Type B pancreatic cell (in vitro differentiated cells): ENCODE data around the gene VWA2. TPM values are rescaled to one million over a fixed set of nuclear protein-coding genes. Genes with fewer than 3 reads are reported as not detected.

ENCODE experiments used
- DNase-seq: peaks from one replicate; pipeline ENCODE4 v3.0.0; 2021; ENCODE audit warnings: mixed read lengths; ENCODE audit not compliant: unreplicated experiment; ENCODE audit errors: extremely low spot score
- H3K27ac Mint-ChIP-seq: 2 replicates; pipeline ENCODE4 v1.8.0; 2021; ENCODE audit warnings: mild to moderate bottlenecking, mixed read lengths
- H3K27me3 Mint-ChIP-seq: 2 replicates; pipeline ENCODE4 v1.8.0; 2021; ENCODE audit warnings: mixed read lengths
- H3K36me3 Mint-ChIP-seq: 2 replicates; pipeline ENCODE4 v1.8.0; 2021; ENCODE audit warnings: mixed read lengths
- H3K4me1 Mint-ChIP-seq: one replicate; pipeline ENCODE4 v1.8.0; 2021; ENCODE audit warnings: mixed read lengths; ENCODE audit not compliant: unreplicated experiment
- H3K4me3 Mint-ChIP-seq: 2 replicates; pipeline ENCODE4 v1.8.0; 2021; ENCODE audit warnings: mild to moderate bottlenecking, mixed read lengths
- H3K9me3 Mint-ChIP-seq: 2 replicates; pipeline ENCODE4 v1.8.0; 2021; ENCODE audit warnings: mixed read lengths
- total RNA-seq: library from RNA; stranded (reverse); gene quantifications from 2 replicates; pipeline ENCODE4 v1.2.1, GENCODE V29; 2021; ENCODE audit warnings: low replicate concordance
- TF ChIP-seq, protein P1 (sequence below): fragments of 200-600 bp; sonication (generic); conservative IDR thresholded peaks from 2 replicates; pipeline ENCODE4 v1.5.0; 2021; ENCODE audit warnings: antibody characterized with exemption, mild to moderate bottlenecking

The VWA2 gene
- total RNA-seq, 1 donor from 2014 or later, result 2.9 TPM

- peak overlapping the region; percentile 41 for H3K4me3 Mint-ChIP-seq
- no peaks in the 10 kb centered on the region for H3K36me3 Mint-ChIP-seq
- peaks cover 64% of the 10 kb centered on the region for H3K27me3 Mint-ChIP-seq
- H3K27ac Mint-ChIP-seq, result no peak overlapping the region
- no peaks in the 10 kb centered on the region for H3K9me3 Mint-ChIP-seq
- peaks cover 18% of the 10 kb centered on the region for H3K4me1 Mint-ChIP-seq
- no peak for DNase-seq
- TF ChIP-seq, protein P1, sequence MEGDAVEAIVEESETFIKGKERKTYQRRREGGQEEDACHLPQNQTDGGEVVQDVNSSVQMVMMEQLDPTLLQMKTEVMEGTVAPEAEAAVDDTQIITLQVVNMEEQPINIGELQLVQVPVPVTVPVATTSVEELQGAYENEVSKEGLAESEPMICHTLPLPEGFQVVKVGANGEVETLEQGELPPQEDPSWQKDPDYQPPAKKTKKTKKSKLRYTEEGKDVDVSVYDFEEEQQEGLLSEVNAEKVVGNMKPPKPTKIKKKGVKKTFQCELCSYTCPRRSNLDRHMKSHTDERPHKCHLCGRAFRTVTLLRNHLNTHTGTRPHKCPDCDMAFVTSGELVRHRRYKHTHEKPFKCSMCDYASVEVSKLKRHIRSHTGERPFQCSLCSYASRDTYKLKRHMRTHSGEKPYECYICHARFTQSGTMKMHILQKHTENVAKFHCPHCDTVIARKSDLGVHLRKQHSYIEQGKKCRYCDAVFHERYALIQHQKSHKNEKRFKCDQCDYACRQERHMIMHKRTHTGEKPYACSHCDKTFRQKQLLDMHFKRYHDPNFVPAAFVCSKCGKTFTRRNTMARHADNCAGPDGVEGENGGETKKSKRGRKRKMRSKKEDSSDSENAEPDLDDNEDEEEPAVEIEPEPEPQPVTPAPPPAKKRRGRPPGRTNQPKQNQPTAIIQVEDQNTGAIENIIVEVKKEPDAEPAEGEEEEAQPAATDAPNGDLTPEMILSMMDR, result no peak
Measured at GRCh38 chr10:114239994-114240345, 916 bp downstream of the VWA2 start.

- Mint-ChIP-seq H3K4me3 (peak overlapping the region; percentile 1), H3K27me3 (peaks cover 57% of the 10 kb centered on the region), H3K4me1 (peaks cover 32% of the 10 kb centered on the region), H3K9me3 (no peaks in the 10 kb centered on the region), H3K27ac (no peak overlapping the region), H3K36me3 (no peaks in the 10 kb centered on the region)
- TF ChIP-seq, protein P1, result no peak
- DNase-seq, result no peak
Measured at GRCh38 chr10:114242235-114242634, 3.2 kb downstream of the VWA2 start.

GRCh38 chr10:114243661-114244060, 4.6 kb downstream of the VWA2 start:
- Mint-ChIP-seq H3K4me3 (no peak overlapping the region), H3K36me3 (no peaks in the 10 kb centered on the region), H3K27ac (no peak overlapping the region), H3K4me1 (peaks cover 27% of the 10 kb centered on the region), H3K9me3 (no peaks in the 10 kb centered on the region), H3K27me3 (peaks cover 45% of the 10 kb centered on the region)
- TF ChIP-seq, protein P1, result no peak
- no peak for DNase-seq

GRCh38 chr10:114244126-114244525, 5.1 kb downstream of the VWA2 start:
- Mint-ChIP-seq H3K4me3 (no peak overlapping the region), H3K9me3 (no peaks in the 10 kb centered on the region), H3K27me3 (peaks cover 40% of the 10 kb centered on the region), H3K36me3 (no peaks in the 10 kb centered on the region), H3K27ac (no peak overlapping the region), H3K4me1 (peaks cover 27% of the 10 kb centered on the region)
- TF ChIP-seq, protein P1, result no peak
- DNase-seq, result no peak

- H3K27ac Mint-ChIP-seq, result peak overlapping the region; percentile 98
- H3K4me3 Mint-ChIP-seq, result peak overlapping the region; percentile 23
- peaks cover 36% of the 10 kb centered on the region for H3K27me3 Mint-ChIP-seq
- no peaks in the 10 kb centered on the region for H3K9me3 Mint-ChIP-seq
- no peaks in the 10 kb centered on the region for H3K36me3 Mint-ChIP-seq
- TF ChIP-seq, protein P1, result no peak
- H3K4me1 Mint-ChIP-seq, result peaks cover 32% of the 10 kb centered on the region
- DNase-seq, result no peak
Measured at GRCh38 chr10:114245121-114245791, 6.2 kb downstream of the VWA2 start.
